ENCODE data around the gene TRAF3.

DNA sequence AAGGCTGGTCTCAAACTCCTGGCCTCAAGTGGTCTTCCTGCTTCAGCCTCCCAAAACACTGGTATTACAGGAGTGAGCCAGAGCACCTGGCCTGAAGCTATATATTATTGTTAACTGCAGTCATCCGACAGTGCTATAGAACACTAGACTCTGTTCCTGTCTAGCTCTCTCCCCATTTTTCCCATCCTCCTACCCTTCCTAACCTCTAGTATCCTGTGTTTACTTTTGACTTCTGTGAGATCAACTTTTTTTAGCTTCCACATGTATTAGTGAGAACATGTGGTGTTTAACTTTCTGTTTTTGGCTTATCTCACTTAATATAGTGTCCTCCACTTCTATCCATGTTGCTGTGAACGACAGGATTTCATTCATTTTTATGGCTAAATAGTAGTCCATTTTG is 34.7 kb downstream of the TRAF3 start:
- TF ChIP-seq, protein P1, sequence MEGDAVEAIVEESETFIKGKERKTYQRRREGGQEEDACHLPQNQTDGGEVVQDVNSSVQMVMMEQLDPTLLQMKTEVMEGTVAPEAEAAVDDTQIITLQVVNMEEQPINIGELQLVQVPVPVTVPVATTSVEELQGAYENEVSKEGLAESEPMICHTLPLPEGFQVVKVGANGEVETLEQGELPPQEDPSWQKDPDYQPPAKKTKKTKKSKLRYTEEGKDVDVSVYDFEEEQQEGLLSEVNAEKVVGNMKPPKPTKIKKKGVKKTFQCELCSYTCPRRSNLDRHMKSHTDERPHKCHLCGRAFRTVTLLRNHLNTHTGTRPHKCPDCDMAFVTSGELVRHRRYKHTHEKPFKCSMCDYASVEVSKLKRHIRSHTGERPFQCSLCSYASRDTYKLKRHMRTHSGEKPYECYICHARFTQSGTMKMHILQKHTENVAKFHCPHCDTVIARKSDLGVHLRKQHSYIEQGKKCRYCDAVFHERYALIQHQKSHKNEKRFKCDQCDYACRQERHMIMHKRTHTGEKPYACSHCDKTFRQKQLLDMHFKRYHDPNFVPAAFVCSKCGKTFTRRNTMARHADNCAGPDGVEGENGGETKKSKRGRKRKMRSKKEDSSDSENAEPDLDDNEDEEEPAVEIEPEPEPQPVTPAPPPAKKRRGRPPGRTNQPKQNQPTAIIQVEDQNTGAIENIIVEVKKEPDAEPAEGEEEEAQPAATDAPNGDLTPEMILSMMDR (conservative IDR thresholded peaks at IDR 0.05; ENCODE audit: low read depth, low read length), result no peak
- no peak for TF ChIP-seq EZH2 (IDR thresholded peaks at IDR 0.05; ENCODE audit: borderline replicate concordance, low read depth, low read length, poor library complexity, severe bottlenecking)

Measured in A673 (cell line).